ENCODE results near the gene NLGN1. TPM values are rescaled to one million over a fixed set of nuclear protein-coding genes. Genes with fewer than 3 reads are reported as not detected.

The NLGN1 gene
- total RNA-seq, 1 experiment from 2014 or later: 5.2 TPM

DNA sequence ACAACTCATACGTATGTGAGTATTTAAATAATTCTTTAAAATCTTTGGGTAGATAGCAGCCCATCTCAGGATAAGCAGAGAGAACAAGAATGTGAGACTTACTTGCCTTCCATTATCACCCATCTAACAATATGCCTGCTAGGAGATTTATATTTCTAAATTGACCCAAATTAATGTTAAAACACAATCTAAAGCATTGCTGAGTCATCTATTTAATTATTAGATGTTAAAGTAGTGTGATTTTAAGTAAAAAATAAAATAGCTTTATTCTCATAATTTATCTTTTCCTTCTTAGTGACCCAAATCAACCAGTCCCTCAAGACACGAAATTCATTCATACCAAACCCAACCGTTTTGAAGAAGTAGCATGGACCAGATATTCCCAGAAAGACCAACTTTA, 882.6 kb downstream of the NLGN1 start:
- no peak overlapping the region for H3K23ac ChIP-seq (ENCODE audit: insufficient read length, low read depth, low read length)
- H3K4me1 ChIP-seq (ENCODE audit: insufficient read depth, low read length): no peaks in the 10 kb centered on the region
- H3K9me3 Mint-ChIP-seq: no peaks in the 10 kb centered on the region
- no peak overlapping the region for H3K9ac ChIP-seq (ENCODE audit: extremely low read depth, insufficient read length, low read length)
- no peak overlapping the region for H2BK20ac ChIP-seq (ENCODE audit: low read depth, low read length, poor library complexity, severe bottlenecking)
- H3K18ac ChIP-seq (ENCODE audit: insufficient read length, low read depth, low read length): no peak overlapping the region
- H4K20me1 ChIP-seq (ENCODE audit: control insufficient read depth, insufficient read depth, insufficient read length): no peaks in the 10 kb centered on the region
- TF ChIP-seq, protein P1, sequence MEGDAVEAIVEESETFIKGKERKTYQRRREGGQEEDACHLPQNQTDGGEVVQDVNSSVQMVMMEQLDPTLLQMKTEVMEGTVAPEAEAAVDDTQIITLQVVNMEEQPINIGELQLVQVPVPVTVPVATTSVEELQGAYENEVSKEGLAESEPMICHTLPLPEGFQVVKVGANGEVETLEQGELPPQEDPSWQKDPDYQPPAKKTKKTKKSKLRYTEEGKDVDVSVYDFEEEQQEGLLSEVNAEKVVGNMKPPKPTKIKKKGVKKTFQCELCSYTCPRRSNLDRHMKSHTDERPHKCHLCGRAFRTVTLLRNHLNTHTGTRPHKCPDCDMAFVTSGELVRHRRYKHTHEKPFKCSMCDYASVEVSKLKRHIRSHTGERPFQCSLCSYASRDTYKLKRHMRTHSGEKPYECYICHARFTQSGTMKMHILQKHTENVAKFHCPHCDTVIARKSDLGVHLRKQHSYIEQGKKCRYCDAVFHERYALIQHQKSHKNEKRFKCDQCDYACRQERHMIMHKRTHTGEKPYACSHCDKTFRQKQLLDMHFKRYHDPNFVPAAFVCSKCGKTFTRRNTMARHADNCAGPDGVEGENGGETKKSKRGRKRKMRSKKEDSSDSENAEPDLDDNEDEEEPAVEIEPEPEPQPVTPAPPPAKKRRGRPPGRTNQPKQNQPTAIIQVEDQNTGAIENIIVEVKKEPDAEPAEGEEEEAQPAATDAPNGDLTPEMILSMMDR (conservative IDR thresholded peaks at IDR 0.05): no peak
- no peak overlapping the region for H4K91ac ChIP-seq (ENCODE audit: insufficient read length, low read depth, low read length)
- no peak overlapping the region for H2BK5ac ChIP-seq (ENCODE audit: insufficient read length, low read length)
- no peak overlapping the region for H3T11ph ChIP-seq (ENCODE audit: low read length)
- H3K27ac ChIP-seq (ENCODE audit: insufficient read length, low read depth, low read length): no peak overlapping the region
- no peak overlapping the region for H2BK12ac ChIP-seq (ENCODE audit: insufficient read length, low read depth, low read length)
- no peaks in the 10 kb centered on the region for H3K23me2 ChIP-seq (ENCODE audit: insufficient read length, low read depth, low read length, poor library complexity, severe bottlenecking)
- DNase-seq: no peak
- no peak overlapping the region for H2AFZ ChIP-seq (ENCODE audit: low read length)
- no peaks in the 10 kb centered on the region for H3K79me2 ChIP-seq (ENCODE audit: insufficient read depth, low read length)
- no peak overlapping the region for H2BK120ac ChIP-seq (ENCODE audit: low read depth, low read length, poor library complexity, severe bottlenecking)
- no peak overlapping the region for H3K27ac Mint-ChIP-seq
- no peaks in the 10 kb centered on the region for H3K9me3 ChIP-seq (ENCODE audit: control insufficient read depth, low read depth, low read length)
- no peak overlapping the region for H2AK5ac ChIP-seq (ENCODE audit: insufficient read length, low read length)
- no peaks in the 10 kb centered on the region for H3K79me1 ChIP-seq (ENCODE audit: insufficient read depth, low read depth, low read length, poor library complexity, severe bottlenecking)
- no peak overlapping the region for H3K4me3 Mint-ChIP-seq
- H2BK15ac ChIP-seq (ENCODE audit: low read depth, low read length): no peak overlapping the region
- no peak overlapping the region for H3K4ac ChIP-seq (ENCODE audit: low read depth, low read length)
- H3K27me3 ChIP-seq (ENCODE audit: insufficient read depth, low read length): no peaks in the 10 kb centered on the region
- H3K36me3 Mint-ChIP-seq (ENCODE audit: insufficient read depth in 1 of 3, low read depth in 3 of 3): peaks cover 0 to 9% (median 3%) of the 10 kb centered on the region in 3 experiments; a peak in 4 of 7 replicates
- H3K56ac ChIP-seq (ENCODE audit: insufficient read length, low read depth, low read length): no peak overlapping the region
- no peak overlapping the region for H3K14ac ChIP-seq (ENCODE audit: insufficient read depth, low read length)
- H4K5ac ChIP-seq (ENCODE audit: insufficient read length, low read depth, low read length): no peak overlapping the region
- H4K8ac ChIP-seq (replicated peaks; ENCODE audit: insufficient read length, low read depth, low read length): no peak overlapping the region
- WGBS (ENCODE audit: extremely low coverage, insufficient read length, low lambda C conversion rate): no CpG with 5 or more reads among the region's 3 CpGs
- H3K4me1 Mint-ChIP-seq: peaks cover 7 to 8% of the 10 kb centered on the region in 2 experiments
- no peak overlapping the region for H3K4me2 ChIP-seq (ENCODE audit: insufficient read depth, insufficient read length, low read length)
- H3K27me3 Mint-ChIP-seq (ENCODE audit: low read depth): no peaks in the 10 kb centered on the region

All from H9 (cell line).